Liver (tissue), 3 donors: Measurements from ENCODE around the gene EPHA6.

Source experiments
- TAF1 ChIP-seq: conservative IDR thresholded peaks from 2 replicates; pipeline ENCODE4 v1.6.1; 2016; ENCODE audit warnings: antibody characterized with exemption, mild to moderate bottlenecking
- TF ChIP-seq, protein P1 (sequence below): fragments of 150-350 bp; IDR thresholded peaks from 2 replicates; pipeline ENCODE4 v1.5.1; 2017; ENCODE audit warnings: improper control_type of control experiment, low read depth, low read length; ENCODE audit not compliant: missing input control
- donor health status: healthy.
- donor health status: healthy.

GRCh38 chr3:96869316-96869715, 54.9 kb downstream of the EPHA6 start:
- TF ChIP-seq, protein P1, sequence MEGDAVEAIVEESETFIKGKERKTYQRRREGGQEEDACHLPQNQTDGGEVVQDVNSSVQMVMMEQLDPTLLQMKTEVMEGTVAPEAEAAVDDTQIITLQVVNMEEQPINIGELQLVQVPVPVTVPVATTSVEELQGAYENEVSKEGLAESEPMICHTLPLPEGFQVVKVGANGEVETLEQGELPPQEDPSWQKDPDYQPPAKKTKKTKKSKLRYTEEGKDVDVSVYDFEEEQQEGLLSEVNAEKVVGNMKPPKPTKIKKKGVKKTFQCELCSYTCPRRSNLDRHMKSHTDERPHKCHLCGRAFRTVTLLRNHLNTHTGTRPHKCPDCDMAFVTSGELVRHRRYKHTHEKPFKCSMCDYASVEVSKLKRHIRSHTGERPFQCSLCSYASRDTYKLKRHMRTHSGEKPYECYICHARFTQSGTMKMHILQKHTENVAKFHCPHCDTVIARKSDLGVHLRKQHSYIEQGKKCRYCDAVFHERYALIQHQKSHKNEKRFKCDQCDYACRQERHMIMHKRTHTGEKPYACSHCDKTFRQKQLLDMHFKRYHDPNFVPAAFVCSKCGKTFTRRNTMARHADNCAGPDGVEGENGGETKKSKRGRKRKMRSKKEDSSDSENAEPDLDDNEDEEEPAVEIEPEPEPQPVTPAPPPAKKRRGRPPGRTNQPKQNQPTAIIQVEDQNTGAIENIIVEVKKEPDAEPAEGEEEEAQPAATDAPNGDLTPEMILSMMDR = no peak
- no peak for TF ChIP-seq TAF1
